ENCODE data around the gene ODF2. TPM values are rescaled to one million over a fixed set of nuclear protein-coding genes. Genes with fewer than 3 reads are reported as not detected.

Gene ODF2
- total and polyA plus RNA-seq, 11 donors = 8.0 to 25.5 (median 13.7) TPM

DNA sequence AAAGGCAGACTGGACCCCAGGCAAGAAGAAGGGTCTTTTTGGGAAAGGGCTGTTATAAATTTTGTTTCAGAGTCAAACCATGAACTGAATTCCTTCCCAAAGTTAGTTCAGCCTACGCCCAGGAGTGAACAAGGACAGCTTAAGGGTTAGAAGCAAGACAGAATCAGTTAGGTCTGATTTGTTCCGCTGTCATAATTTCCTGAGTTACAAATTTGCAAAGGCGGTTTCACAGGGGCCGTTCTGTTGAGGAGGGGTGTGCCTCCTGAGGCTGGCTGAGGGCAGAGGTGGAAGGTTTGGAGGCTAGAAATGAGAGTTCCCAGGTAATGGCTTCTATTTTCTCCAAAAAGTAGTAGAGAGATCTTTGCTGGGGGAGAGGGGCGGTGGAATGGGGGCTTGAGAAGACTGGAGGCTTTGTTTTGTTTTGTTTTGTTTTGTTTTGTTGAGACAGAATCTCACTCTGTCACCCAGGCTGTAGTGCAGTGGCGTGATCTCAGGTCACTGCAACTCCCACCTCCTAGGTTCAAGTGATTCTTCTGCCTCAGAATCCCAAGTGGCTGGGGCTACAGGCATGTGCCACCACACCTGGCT is 39.3 kb upstream of the ODF2 start:
- Histone ChIP-seq H3K36me3 (no peaks in the 10 kb centered on the region), H3K4me1 (peaks cover 0 to 29% (median 15%) of the 10 kb centered on the region in 12 donors), H3K9me3 (no peaks in the 10 kb centered on the region), H3K27ac (no peak overlapping the region), H3K4me3 (no peak overlapping the region), H3K27me3 (peaks cover 0 to 50% (median 17%) of the 10 kb centered on the region in 9 donors)
- WGBS, 4 donors = 58 to 67% (median 60%) methylated on average over 6 of the region's 6 CpGs
- ATAC-seq = no peak
- intact Hi-C loops (cut with DNase I) = loop anchor here in 1 of 10 donors (5.0 kb wide), 1 partner anchor 54 kb away; no protein-coding TSS in a partner anchor
- TF ChIP-seq POLR2A (IDR thresholded peaks at IDR 0.05) = no peak
- no peak for DNase-seq

DNA sequence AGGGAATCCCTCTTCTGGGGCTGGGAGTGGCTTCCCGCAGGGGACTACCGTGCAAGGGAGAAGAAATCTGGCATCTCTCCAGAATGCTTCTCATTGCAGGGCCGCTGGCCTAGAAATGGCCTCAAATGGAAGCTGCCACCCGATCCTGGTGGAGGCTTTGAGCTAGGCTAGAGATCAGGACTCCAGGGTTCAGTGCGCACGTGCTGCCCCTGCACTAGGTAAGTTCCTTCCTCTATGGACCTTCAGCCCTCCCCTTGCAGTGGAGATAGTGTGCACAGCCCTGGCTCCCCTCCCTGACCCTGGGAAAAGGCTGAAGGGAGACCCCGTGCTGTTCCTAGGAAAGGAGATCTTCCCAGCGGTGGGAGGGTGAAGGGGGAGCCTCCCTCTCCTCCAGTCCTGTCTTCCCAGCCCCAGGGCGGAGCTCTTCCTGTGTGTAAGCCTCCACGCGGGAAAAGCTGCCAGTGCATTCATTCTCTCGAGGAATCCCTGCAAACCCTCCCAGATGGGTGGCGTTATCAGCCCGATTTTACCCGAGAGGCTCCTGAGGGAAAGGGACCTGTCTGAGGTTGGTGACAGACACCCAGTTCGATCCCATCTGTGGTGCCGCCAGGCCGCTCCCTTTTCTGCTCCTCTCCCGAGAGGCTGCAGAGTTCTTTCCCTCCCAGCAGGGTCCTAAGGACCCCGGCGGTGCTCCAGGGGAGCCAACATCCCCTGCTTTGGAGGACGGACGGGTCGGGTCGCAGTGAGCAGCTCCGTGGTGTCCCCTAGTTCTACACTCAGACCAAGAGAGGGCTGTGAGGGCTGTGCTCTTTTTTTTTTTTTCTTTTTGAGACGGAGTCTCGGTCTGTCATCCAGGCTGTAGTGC is 36.5 kb upstream of the ODF2 start:
- peak overlapping the region in 1 of 12 donors; percentile 85 for H3K27ac ChIP-seq
- no peak for TF ChIP-seq POLR2A (IDR thresholded peaks at IDR 0.05)
- TF ChIP-seq, protein P1, sequence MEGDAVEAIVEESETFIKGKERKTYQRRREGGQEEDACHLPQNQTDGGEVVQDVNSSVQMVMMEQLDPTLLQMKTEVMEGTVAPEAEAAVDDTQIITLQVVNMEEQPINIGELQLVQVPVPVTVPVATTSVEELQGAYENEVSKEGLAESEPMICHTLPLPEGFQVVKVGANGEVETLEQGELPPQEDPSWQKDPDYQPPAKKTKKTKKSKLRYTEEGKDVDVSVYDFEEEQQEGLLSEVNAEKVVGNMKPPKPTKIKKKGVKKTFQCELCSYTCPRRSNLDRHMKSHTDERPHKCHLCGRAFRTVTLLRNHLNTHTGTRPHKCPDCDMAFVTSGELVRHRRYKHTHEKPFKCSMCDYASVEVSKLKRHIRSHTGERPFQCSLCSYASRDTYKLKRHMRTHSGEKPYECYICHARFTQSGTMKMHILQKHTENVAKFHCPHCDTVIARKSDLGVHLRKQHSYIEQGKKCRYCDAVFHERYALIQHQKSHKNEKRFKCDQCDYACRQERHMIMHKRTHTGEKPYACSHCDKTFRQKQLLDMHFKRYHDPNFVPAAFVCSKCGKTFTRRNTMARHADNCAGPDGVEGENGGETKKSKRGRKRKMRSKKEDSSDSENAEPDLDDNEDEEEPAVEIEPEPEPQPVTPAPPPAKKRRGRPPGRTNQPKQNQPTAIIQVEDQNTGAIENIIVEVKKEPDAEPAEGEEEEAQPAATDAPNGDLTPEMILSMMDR (IDR thresholded peaks at IDR 0.05) = no peak
- H3K9me3 ChIP-seq = no peaks in the 10 kb centered on the region
- intact Hi-C loops (cut with DNase I) = loop anchor here in 1 of 10 donors (5.0 kb wide), 1 partner anchor 57 kb away; no protein-coding TSS in a partner anchor
- peaks cover 0 to 40% (median 17%) of the 10 kb centered on the region in 9 donors for H3K27me3 ChIP-seq
- ATAC-seq (no peak), DNase-seq (no peak)
- peaks cover 0 to 28% (median 16%) of the 10 kb centered on the region in 12 donors for H3K4me1 ChIP-seq
- H3K4me3 ChIP-seq = peak overlapping the region in 11 of 12 donors; percentile 56 to 99 (median 92)
- 6 to 11% (median 10%) methylated on average over 24 to 28 of the region's 28 CpGs for WGBS, 4 donors
- peaks cover 0 to 6% (median 0%) of the 10 kb centered on the region in 9 donors for H3K36me3 ChIP-seq

DNA sequence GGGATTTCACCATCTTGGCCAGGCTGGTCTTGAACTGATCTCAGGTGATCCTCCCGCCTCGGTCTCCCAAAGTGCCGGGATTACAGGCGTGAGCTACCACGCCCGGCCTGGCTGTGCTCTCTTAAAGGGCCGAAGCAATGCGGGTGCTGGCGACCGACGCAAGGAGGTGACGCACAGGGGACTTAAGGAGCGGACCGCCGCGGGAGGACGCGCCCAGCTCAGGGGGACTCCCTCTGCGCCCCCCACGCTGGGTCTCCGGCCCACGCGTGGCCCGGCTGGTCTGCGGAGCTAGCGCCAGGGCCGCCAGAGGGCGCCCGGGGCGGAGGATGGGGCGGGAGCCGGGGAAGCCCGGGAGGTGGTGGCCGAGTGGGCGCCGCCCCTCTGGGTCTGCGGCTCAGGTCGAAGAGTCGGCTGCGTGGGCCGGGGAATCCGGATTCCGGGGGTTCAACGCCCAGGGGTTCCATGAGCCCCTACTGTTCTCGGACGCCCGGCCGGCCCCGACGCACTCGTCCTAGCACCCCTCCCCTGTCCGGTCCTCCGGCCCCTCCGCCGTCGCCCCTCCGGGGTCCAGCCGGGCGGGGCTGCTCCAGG is 35.7 kb upstream of the ODF2 start:
- H3K4me1 ChIP-seq = peaks cover 0 to 28% (median 16%) of the 10 kb centered on the region in 12 donors
- peak overlapping the region in 11 of 12 donors; percentile 64 to 87 (median 78) for H3K27ac ChIP-seq
- H3K4me3 ChIP-seq = peak overlapping the region; percentile 56 to 99 (median 93)
- DNase-seq (peak; percentile 74 to 87 (median 79)), ATAC-seq (peak; percentile 66 to 90 (median 87))
- WGBS, 4 donors = 0 to 1% (median 1%) methylated on average over 20 to 59 of the region's 59 CpGs
- no peaks in the 10 kb centered on the region for H3K9me3 ChIP-seq
- H3K36me3 ChIP-seq = peaks cover 0 to 7% (median 0%) of the 10 kb centered on the region in 9 donors
- peak in 1 of 2 donors; percentile 11 for TF ChIP-seq POLR2A (IDR thresholded peaks at IDR 0.05)
- TF ChIP-seq, protein P1 (IDR thresholded peaks at IDR 0.05) = peak; percentile 78 to 98 (median 86)
- peaks cover 0 to 32% (median 13%) of the 10 kb centered on the region in 9 donors for H3K27me3 ChIP-seq
- intact Hi-C loops (cut with DNase I) = loop anchor here in 1 of 10 donors (2.0 kb wide), 1 partner anchor 37 kb away; the partner anchor contains the start of gene ODF2

DNA sequence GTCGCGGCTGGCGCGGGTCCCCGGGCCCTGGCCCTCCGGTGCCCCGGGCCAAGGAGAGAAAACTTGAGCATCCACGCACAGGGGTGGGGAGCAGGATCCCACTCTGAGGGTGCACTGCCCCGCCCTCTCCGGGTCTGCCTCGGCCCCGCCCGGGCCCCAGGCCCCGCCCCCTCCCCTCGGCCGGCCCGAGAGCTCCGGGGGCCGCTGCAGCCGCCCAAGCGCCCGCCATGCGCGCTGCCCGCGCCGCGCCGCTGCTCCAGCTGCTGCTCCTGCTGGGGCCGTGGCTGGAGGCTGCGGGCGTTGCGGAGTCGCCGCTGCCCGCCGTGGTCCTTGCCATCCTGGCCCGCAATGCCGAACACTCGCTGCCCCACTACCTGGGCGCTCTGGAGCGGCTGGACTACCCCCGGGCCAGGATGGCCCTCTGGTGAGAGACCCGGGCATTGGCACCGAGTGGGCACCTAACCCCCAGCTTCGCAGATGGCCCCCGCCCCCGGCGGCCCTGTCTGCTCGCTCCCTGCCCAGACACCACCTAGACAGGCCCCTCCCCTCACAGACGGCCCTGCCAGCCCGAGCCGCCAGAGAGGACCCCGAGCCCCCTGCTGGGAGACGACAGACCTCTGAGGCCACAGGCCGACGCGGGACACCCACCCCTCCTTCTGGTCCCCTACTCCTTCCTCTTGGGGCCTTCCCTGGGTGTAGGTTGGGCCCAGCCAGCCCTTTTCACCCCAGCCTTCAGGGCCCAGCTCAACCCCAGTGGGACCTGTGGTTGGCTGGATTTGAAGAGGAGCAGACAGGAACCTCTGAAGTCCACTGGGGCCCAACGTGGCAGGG is 34.9 kb upstream of the ODF2 start, which contains the start of gene CERCAM:
Gene CERCAM, plus strand, starts transcription at position 207 of the 831 bp plus-strand sequence. Its CDS starts 21 bp downstream, at position 228.
- Histone ChIP-seq H3K4me3 (peak within 1 kb of the TSS; percentile 56 to 99 (median 93)), H3K4me1 (peaks cover 0 to 28% (median 16%) of the 10 kb centered on the region in 12 donors), H3K27me3 (peaks cover 0 to 26% (median 6%) of the 10 kb centered on the region in 9 donors), H3K36me3 (peaks cover 0 to 8% (median 0%) of the 10 kb centered on the region in 9 donors), H3K27ac (peak within 1 kb of the TSS in 11 of 12 donors; percentile 64 to 87 (median 78)), H3K9me3 (no peaks in the 10 kb centered on the region)
- 1 to 4% (median 2%) methylated on average over 18 to 59 of the region's 59 CpGs for WGBS, 4 donors
- TF ChIP-seq, protein P1 (IDR thresholded peaks at IDR 0.05) = no peak
- TF ChIP-seq POLR2A (IDR thresholded peaks at IDR 0.05) = no peak
- intact Hi-C loops (cut with DNase I) = loop anchor here in 1 of 10 donors (2.0 kb wide), 1 partner anchor 36 kb away; the partner anchor contains the start of gene ODF2
- DNase-seq (peak; percentile 68 to 81 (median 71)), ATAC-seq (peak; percentile 30 to 93 (median 76))

Data from heart left ventricle (tissue), 16 donors.